ENCODE results near the gene KCNQ1OT1.

DNA sequence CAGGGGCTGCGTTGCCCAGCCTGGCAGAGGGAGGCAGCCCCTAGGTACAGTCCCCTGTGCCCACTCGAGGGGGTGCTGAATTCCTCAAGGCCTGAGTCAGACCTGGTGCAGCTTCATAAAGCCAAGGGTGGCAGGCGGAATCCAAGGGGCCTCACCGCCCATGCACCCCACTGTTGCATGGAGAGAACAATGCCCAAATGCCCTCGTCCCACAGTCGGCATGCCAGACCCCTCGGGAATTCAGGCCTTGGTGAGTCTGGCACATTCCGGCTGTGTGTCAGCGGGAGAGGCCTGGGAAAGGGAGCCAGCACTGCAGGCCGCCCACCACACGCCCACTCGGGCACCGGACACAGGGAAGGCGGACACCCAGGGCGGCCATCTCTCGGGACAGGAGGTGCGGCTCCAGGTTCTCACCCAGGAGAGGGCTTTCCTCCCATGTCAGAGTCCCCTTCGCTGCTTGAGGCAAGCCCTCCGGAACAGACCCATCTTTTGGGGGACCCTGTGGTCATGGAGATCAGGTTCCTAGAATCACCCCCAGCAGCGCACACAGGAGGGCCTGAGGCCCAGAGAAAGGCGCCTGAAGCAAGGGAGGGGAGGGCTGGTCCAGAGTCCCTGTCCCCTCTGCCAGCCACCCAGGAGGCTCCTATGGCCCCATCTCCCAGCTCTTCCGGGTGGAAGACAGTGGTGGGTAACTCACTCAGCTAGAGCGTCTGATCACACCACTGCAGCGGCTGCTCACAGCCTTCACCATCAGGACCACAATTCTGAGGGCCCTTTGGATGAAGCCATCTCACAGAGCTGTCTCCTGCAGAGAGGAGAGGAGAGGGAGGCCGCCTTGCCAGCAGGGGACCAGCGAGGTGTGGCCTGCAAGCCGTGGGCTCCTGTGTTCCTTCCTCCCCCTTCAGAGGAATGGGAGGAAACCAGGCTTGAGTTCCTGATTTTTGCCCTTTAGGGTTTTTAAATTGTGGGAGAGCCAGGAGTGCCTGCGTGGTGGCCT is 31.6 kb upstream of the KCNQ1OT1 start:
- TF ChIP-seq POLR2A (IDR thresholded peaks at IDR 0.05) (no peak), POLR2AphosphoS5 (IDR thresholded peaks at IDR 0.05) (no peak)
